Measurements from ENCODE around the gene DYNLL1. TPM values are rescaled to one million over a fixed set of nuclear protein-coding genes. Genes with fewer than 3 reads are reported as not detected.

DYNLL1 gene
- total and polyA plus RNA-seq, 2 of the 13 experiments (the other 11 are each of a cell fraction or from before 2014, with no cell fraction given) = 271 to 294 TPM

- Histone ChIP-seq H3K36me3 (replicated peaks in 1 of 2; ENCODE audit: control insufficient read depth in 1 of 2, insufficient read depth in 2 of 2, low read length in 2 of 2) (no peaks in the 10 kb centered on the region; a peak in 1 of 5 replicates), H4K20me1 (ENCODE audit: insufficient read depth, low read length) (no peaks in the 10 kb centered on the region), H3K9ac (ENCODE audit: insufficient read depth, low read depth, low read length) (no peak overlapping the region), H3K9me3 (ENCODE audit: low read length) (no peaks in the 10 kb centered on the region), H3K27me3 (ENCODE audit: control insufficient read depth in 1 of 2, insufficient read depth in 2 of 2, low read length in 2 of 2) (no peaks in the 10 kb centered on the region), H3K79me2 (ENCODE audit: insufficient read depth, low read length) (no peaks in the 10 kb centered on the region), H3K4me1 (ENCODE audit: insufficient read depth, low read length) (peaks cover 11% of the 10 kb centered on the region), H3K4me3 (replicated peaks in 1 of 3; ENCODE audit: insufficient read depth in 1 of 3, low read depth in 2 of 3, low read length in 3 of 3) (no peak overlapping the region), H3K4me2 (ENCODE audit: low read depth, low read length) (peak overlapping the region; percentile 10; the same call in 1 of the 2 replicates), H3K27ac (ENCODE audit: extremely low read length, insufficient read depth, low read length) (peak overlapping the region; percentile 9), H2AFZ (ENCODE audit: low read length) (no peak overlapping the region)
- BruUV-seq (replicated peaks) = no TSS peak
- ChIA-PET POLR2A (interaction anchor here (1.1 kb wide), 1 partner anchor 12 kb away, joined by 6 read pairs; a partner anchor contains a TSS), CTCF (ENCODE audit: low intra/inter-chr PET ratio, low total read pairs) (no interaction called here)
- DNase-seq (ENCODE audit: low spot score) (no peak), FAIRE-seq (no peak), ATAC-seq (peak; percentile 23; the same call in 1 of the 3 replicates)
- in situ Hi-C loops (cut with HindIII; ENCODE audit: extremely low pct_ligation_motif_present, low pct_unique_long_range_greater_than_20kb) (no loop called here), intact Hi-C loops (cut with micrococcal nuclease; ENCODE audit: unreplicated experiment) (no loop called here)
- 55% methylated on average over 9 of the region's 9 CpGs for WGBS (ENCODE audit: low lambda C conversion rate)
- peak; percentile 54 for TF ChIP-seq HNF4A (CRISPR knock-in tag; IDR thresholded peaks at IDR 0.05)
- TF ChIP-seq ZNF580 (CRISPR knock-in tag; IDR thresholded peaks at IDR 0.05; ENCODE audit: borderline replicate concordance, low read depth) = no peak
- no peak for TF ChIP-seq ZNF510 (CRISPR knock-in tag; IDR thresholded peaks at IDR 0.05; ENCODE audit: low read depth)
- no peak for TF ChIP-seq AKAP8 (CRISPR knock-in tag; IDR thresholded peaks at IDR 0.05)
- peak; percentile 28; the same call in 1 of the 2 replicates for TF ChIP-seq RXRB (CRISPR knock-in tag; IDR thresholded peaks at IDR 0.05; ENCODE audit: borderline replicate concordance)
- TF ChIP-seq PAXIP1 (CRISPR knock-in tag; conservative IDR thresholded peaks at IDR 0.05) = peak; percentile 49; the same call in 1 of the 2 replicates
- 0 out of 2 replicates have a peak, but pooled peaks have one; percentile 24 for TF ChIP-seq SALL1 (CRISPR knock-in tag; IDR thresholded peaks at IDR 0.05)
- 0 out of 2 replicates have a peak, but pooled peaks have one; percentile 15 for TF ChIP-seq RXRA (CRISPR knock-in tag; IDR thresholded peaks at IDR 0.05)
- TF ChIP-seq NR2F6 (IDR thresholded peaks at IDR 0.05) = peak; percentile 35; the same call in 1 of the 2 replicates
- peak; percentile 49; the same call in 1 of the 2 replicates for TF ChIP-seq NR2F6 (CRISPR knock-in tag; IDR thresholded peaks at IDR 0.05)
- TF ChIP-seq ZNF687 (CRISPR knock-in tag; IDR thresholded peaks at IDR 0.05) = peak; percentile 53
Observed at GRCh38 chr12:120522568-120522967, 26.7 kb downstream of the DYNLL1 start.
